Glutamatergic neuron (in vitro differentiated cells): ENCODE data around the gene NEUROD2. TPM values are rescaled to one million over a fixed set of nuclear protein-coding genes. Genes with fewer than 3 reads are reported as not detected.

ENCODE experiments used
- DNase-seq: peaks from one replicate; pipeline ENCODE4 v3.0.0; 2022
- H3K27ac Mint-ChIP-seq: one replicate; pipeline ENCODE4 v1.8.0; 2020; ENCODE audit warnings: mild to moderate bottlenecking, mixed read lengths, inconsistent platforms; ENCODE audit not compliant: unreplicated experiment
- H3K27me3 Mint-ChIP-seq: one replicate; pipeline ENCODE4 v1.8.0; 2020; ENCODE audit warnings: mild to moderate bottlenecking, moderate library complexity, mixed read lengths, inconsistent platforms; ENCODE audit not compliant: unreplicated experiment
- H3K36me3 Mint-ChIP-seq: one replicate; pipeline ENCODE4 v1.8.0; 2020; ENCODE audit warnings: mild to moderate bottlenecking, mixed read lengths, inconsistent platforms; ENCODE audit not compliant: unreplicated experiment
- H3K4me1 Mint-ChIP-seq: one replicate; pipeline ENCODE4 v1.8.0; 2020; ENCODE audit warnings: mild to moderate bottlenecking, low read depth, mixed read lengths, inconsistent platforms; ENCODE audit not compliant: unreplicated experiment
- H3K4me3 Mint-ChIP-seq: one replicate; pipeline ENCODE4 v1.8.0; 2020; ENCODE audit warnings: mild to moderate bottlenecking, mixed read lengths, inconsistent platforms; ENCODE audit not compliant: unreplicated experiment
- H3K9me3 Mint-ChIP-seq: one replicate; pipeline ENCODE4 v1.8.0; 2020; ENCODE audit warnings: mild to moderate bottlenecking, moderate library complexity, mixed read lengths, inconsistent platforms; ENCODE audit not compliant: unreplicated experiment
- CTCF ChIP-seq: fragments of 200-600 bp; sonication (generic); IDR thresholded peaks from one replicate; pipeline ENCODE4 v1.5.0; 2021; ENCODE audit not compliant: partially characterized antibody, unreplicated experiment
- total RNA-seq: library from RNA; stranded (reverse); fragmentation: NEBNext Ultra II Directional; extraction: Animal tissue kit (Norgen Biotek cat#: 25700); gene quantifications from one replicate; pipeline ENCODE4 v1.2.1, GENCODE V29; 2021; ENCODE audit not compliant: unreplicated experiment

The NEUROD2 gene
- total RNA-seq, 1 donor from 2014 or later = 6.3 TPM

- H3K4me3 Mint-ChIP-seq = no peak overlapping the region
- H3K9me3 Mint-ChIP-seq = peaks cover 2% of the 10 kb centered on the region
Observed at GRCh38 chr17:39642291-39643074, 34.8 kb upstream of the NEUROD2 start.

GRCh38 chr17:39641883-39642282 is 34.2 kb upstream of the NEUROD2 start:
- Mint-ChIP-seq H3K9me3 (peaks cover 2% of the 10 kb centered on the region), H3K36me3 (no peaks in the 10 kb centered on the region), H3K27me3 (peaks cover 9% of the 10 kb centered on the region), H3K4me1 (peaks cover 8% of the 10 kb centered on the region), H3K27ac (no peak overlapping the region), H3K4me3 (no peak overlapping the region)
- TF ChIP-seq CTCF = no peak
- DNase-seq = no peak

More at GRCh38 chr17:39642291-39643074, 34.8 kb upstream of the NEUROD2 start:
- TF ChIP-seq CTCF = no peak
- Mint-ChIP-seq H3K4me1 (peaks cover 8% of the 10 kb centered on the region), H3K36me3 (no peaks in the 10 kb centered on the region), H3K27ac (no peak overlapping the region), H3K27me3 (peaks cover 9% of the 10 kb centered on the region)
- DNase-seq = no peak

GRCh38 chr17:39641097-39641496 is 33.4 kb upstream of the NEUROD2 start:
- Mint-ChIP-seq H3K27me3 (peaks cover 9% of the 10 kb centered on the region), H3K4me3 (no peak overlapping the region), H3K4me1 (peaks cover 8% of the 10 kb centered on the region), H3K36me3 (no peaks in the 10 kb centered on the region), H3K27ac (no peak overlapping the region), H3K9me3 (peaks cover 2% of the 10 kb centered on the region)
- no peak for DNase-seq
- TF ChIP-seq CTCF = no peak

- Mint-ChIP-seq H3K36me3 (no peaks in the 10 kb centered on the region), H3K27ac (no peak overlapping the region), H3K9me3 (peaks cover 2% of the 10 kb centered on the region), H3K4me3 (no peak overlapping the region), H3K27me3 (peaks cover 9% of the 10 kb centered on the region), H3K4me1 (peaks cover 8% of the 10 kb centered on the region)
- no peak for DNase-seq
- no peak for TF ChIP-seq CTCF
Observed at GRCh38 chr17:39640591-39641031, 32.9 kb upstream of the NEUROD2 start.
